Esophagus squamous epithelium (tissue), 4 donors: ENCODE measurements around the gene TCERG1L.

Experiments
- POLR2A ChIP-seq, 4 donors: fragments of 450-650 bp; IDR thresholded peaks; one replicate each; pipeline ENCODE4 v1.6.1; 2017; ENCODE audit warnings: antibody characterized with exemption in 4 of 4, mild to moderate bottlenecking in 4 of 4, moderate library complexity in 3 of 4
- TF ChIP-seq, protein P1 (sequence below), 6 experiments: fragments of 450-650 bp in 4 of 6; fragments of 200-600 bp in 2 of 6; sonication (generic) in 2 of 6; IDR thresholded peaks; one replicate each; pipeline ENCODE4 v1.5.1; 2016 to 2019; ENCODE audit warnings: antibody characterized with exemption in 6 of 6, mild to moderate bottlenecking in 4 of 6, moderate library complexity in 4 of 6

DNA sequence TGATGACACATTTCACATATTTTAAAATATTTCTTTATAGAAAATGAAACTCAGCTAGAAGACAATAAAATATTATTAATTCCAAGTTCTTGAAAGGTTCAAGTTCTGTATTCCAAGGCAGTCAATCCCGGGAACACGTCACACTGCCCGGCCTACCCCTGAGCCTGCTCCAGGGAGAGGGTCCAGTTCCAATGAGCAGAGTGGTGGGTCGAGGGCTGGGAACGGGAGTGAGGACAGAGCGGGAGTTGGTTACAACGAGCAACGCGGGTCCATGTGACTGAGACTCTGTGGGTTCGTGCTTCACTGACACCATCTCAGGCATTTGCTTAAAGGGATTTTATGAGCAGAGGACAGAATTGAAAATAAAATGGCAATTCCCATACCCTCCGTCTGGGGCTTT is 209.4 kb downstream of the TCERG1L start:
- TF ChIP-seq, protein P1, sequence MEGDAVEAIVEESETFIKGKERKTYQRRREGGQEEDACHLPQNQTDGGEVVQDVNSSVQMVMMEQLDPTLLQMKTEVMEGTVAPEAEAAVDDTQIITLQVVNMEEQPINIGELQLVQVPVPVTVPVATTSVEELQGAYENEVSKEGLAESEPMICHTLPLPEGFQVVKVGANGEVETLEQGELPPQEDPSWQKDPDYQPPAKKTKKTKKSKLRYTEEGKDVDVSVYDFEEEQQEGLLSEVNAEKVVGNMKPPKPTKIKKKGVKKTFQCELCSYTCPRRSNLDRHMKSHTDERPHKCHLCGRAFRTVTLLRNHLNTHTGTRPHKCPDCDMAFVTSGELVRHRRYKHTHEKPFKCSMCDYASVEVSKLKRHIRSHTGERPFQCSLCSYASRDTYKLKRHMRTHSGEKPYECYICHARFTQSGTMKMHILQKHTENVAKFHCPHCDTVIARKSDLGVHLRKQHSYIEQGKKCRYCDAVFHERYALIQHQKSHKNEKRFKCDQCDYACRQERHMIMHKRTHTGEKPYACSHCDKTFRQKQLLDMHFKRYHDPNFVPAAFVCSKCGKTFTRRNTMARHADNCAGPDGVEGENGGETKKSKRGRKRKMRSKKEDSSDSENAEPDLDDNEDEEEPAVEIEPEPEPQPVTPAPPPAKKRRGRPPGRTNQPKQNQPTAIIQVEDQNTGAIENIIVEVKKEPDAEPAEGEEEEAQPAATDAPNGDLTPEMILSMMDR (IDR thresholded peaks at IDR 0.05), result no peak
- no peak for TF ChIP-seq POLR2A (IDR thresholded peaks at IDR 0.05)
